Endometrial microvascular endothelial cells (primary cell): ENCODE measurements around the gene AFF1. TPM values are rescaled to one million over a fixed set of nuclear protein-coding genes. Genes with fewer than 3 reads are reported as not detected.

Experiments
- in situ Hi-C: cut with HindIII; loops from 2 replicates; pipeline ENCODE4 v1.10.0; 2017; ENCODE audit warnings: low sequenced_read_pairs, low pct_unique_long_range_greater_than_20kb; ENCODE audit errors: inconsistent ontology term
- total RNA-seq: library from RNA; depleted of rRNA; stranded (reverse); fragments of >200 nt; gene quantifications from one replicate; pipeline ENCODE4 v1.2.3, GENCODE V29; 2015; ENCODE audit errors: inconsistent ontology term

AFF1 gene
- total RNA-seq, 1 donor from 2014 or later, result 40.8 TPM

DNA sequence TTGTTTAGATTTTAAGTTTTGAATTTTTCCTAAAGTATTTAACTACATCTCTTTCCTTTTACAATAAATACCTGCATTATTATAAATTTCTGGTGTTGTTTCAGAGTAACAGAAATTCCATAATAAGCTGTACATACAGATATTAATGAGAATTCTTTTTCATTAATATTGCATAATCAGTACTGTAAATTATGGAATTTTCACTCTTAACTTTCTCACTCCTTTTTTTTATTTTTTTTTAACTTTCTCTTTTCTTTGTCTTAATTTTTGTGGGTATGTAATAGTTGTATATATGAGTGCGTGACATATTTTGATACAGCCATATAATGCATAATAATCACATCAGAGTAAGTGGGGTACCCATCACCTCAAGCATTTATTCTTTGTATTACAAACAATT lies 175.1 kb downstream of the AFF1 start:
- in situ Hi-C loops, result loop anchor here (25.0 kb wide), 1 partner anchor 198 kb away; no protein-coding TSS in a partner anchor

DNA sequence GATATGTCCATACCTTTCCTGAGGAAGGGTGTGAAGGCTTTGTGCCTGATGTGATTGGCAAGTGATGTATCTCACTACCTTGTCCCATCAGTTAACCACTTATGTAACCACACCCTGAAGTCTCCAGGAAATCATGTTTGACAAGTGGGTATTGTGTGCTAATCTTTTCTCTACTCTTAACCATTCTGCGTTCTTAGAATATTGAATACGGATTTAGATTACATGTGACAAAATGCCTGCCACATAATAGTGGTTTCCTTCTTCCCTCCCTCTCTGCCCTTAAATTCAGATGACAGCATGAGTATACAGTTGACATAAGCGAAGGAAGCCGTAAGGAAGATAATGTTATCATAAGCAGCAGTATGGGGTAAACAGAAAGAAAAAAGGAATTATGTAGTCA lies 177.3 kb downstream of the AFF1 start:
- in situ Hi-C loops, result loop anchor here (25.0 kb wide), 1 partner anchor 200 kb away; no protein-coding TSS in a partner anchor

DNA sequence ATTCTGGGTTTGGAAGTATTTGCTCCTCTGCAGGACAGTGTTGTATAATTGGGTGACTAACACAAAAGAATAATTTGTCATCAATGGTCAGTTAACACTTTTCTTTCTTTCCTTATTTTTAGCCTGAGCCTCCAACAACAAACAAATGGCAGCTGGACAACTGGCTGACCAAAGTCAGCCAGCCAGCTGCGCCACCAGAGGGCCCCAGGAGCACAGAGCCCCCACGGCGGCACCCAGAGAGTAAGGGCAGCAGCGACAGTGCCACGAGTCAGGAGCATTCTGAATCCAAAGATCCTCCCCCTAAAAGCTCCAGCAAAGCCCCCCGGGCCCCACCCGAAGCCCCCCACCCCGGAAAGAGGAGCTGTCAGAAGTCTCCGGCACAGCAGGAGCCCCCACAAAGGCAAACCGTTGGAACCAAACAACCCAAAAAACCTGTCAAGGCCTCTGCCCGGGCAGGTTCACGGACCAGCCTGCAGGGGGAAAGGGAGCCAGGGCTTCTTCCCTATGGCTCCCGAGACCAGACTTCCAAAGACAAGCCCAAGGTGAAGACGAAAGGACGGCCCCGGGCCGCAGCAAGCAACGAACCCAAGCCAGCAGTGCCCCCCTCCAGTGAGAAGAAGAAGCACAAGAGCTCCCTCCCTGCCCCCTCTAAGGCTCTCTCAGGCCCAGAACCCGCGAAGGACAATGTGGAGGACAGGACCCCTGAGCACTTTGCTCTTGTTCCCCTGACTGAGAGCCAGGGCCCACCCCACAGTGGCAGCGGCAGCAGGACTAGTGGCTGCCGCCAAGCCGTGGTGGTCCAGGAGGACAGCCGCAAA lies 179.6 kb downstream of the AFF1 start:
- in situ Hi-C loops, result loop anchor here (25.0 kb wide), 1 partner anchor 202 kb away; no protein-coding TSS in a partner anchor

DNA sequence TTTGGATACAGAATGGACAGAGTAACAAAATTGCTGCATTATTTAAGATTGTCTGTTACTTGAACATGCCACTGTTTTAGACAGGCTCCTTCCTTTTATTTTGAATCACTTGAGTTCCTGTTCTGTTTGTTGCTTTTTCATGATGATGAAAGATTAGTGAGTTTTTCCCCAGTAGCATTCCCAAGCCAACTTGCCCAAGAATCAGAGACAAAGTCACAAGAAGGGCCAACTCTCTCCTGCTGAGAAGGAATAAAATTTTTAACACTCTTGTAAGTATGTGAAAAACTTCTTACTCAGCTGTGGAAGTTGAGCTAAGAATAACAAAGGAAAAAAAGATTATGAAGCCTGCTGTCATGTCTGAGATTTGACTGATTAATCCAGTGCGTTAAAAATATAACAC lies 181.4 kb downstream of the AFF1 start:
- in situ Hi-C loops, result loop anchor here (25.0 kb wide), 1 partner anchor 204 kb away; no protein-coding TSS in a partner anchor

DNA sequence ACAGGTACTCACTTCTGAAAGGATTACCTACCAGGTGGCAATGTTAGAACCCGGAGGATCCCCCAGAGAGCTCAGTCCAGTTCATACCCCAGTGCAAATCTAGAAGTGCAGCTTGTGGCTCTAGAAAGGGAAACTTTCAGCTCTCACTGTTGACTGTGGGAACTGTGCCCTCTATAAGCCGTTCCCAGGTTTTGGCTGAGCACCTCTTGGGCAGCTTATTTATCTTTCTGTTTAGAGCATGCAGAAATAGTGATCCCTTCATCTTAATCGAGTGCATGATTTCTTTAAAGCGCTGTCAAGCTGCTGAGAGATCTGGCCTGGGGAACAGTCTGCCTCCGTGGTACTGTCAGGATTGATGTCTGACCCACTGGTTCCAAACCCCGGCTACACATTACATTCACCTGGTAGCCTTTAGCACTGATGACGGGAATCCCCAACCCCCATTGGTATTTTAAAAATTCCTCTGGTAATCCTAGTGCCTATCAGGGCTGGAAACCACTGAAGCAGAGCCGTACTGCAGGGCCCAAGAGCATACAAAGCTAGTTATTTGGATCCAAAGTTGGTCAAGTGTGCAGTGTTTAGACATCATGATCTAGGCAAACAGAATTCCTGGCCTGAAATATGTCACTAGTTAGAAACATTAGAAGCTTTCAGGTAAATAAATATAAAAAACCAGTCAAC lies 182.4 kb downstream of the AFF1 start:
- in situ Hi-C loops, result loop anchor here (25.0 kb wide), 1 partner anchor 205 kb away; no protein-coding TSS in a partner anchor

DNA sequence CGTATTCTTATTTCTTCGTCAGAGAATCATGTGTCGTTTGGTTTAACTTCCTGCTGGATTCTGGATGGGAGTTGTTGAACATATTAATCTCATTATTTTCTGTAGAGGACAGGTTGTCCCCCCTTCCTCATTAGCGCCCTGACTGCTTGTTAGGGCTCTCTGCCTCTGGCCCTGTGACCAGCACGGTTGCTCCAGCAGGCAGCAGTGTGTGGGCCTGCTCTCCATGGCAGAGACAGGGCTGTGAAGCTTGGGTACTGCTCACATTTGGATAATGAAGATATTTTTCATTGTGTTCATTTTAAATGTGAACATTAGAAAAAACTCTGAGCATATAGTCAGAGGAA lies 182.9 kb downstream of the AFF1 start:
- in situ Hi-C loops, result loop anchor here (25.0 kb wide), 1 partner anchor 205 kb away; no protein-coding TSS in a partner anchor

DNA sequence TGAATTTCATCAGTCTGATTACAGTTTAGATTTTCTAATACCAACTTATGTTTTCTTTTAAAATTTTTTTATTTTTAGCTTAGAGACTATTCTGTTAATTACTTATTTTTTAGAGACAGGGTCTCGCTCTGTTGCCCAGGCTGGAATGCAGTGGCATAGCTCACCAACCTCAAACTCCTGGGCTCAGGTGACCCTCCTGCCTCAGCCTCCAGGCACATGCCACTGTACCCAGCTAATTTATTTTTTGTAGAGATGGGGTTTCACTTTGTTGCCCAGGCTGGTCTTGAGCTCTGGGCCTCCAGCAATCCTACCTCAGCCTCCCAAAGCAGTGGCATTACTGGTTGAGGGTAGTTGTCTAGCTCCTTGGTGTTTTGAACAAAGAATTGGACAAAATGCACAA lies 183.6 kb downstream of the AFF1 start:
- in situ Hi-C loops, result loop anchor here (25.0 kb wide), 1 partner anchor 206 kb away; no protein-coding TSS in a partner anchor

DNA sequence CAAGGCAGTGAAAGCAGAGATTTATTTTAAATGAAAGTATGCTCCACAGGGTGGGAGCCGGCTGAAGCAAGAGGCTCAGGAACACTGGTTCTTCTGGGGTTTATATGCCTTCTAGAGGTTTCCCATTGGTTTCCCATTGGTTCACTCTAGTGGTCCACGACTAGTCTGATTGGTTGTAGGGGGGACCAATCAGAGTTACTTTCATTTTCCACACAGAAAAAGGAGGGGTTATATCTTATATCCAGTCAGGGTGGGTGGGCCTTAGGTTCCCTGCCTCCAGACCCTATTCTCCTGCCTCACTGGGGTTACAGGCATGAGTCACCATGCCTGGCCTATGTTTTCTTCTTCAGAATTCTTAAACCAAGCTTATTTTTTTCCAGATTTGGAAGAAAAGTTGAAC lies 184.0 kb downstream of the AFF1 start:
- in situ Hi-C loops, result loop anchor here (25.0 kb wide), 1 partner anchor 207 kb away; no protein-coding TSS in a partner anchor

DNA sequence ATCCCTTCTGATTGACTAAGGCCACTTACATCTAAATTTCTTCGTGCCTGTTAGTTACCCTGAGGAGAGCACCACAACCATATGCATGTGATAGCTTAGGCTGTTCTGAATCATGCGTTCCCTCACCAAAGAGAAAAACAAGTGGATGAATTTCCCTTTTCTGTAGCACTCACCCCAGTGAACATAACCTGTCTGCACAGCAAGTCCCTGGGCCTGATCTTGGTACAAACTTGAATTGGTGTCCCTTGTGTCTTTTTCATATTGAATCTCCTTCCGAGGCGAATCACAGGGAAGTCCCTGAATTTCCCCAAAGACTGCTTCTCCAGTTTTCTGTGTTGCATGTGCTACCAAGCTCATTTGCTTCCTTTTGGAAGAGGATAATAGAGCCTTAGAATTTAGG lies 185.2 kb downstream of the AFF1 start:
- in situ Hi-C loops, result loop anchor here (25.0 kb wide), 1 partner anchor 208 kb away; no protein-coding TSS in a partner anchor

DNA sequence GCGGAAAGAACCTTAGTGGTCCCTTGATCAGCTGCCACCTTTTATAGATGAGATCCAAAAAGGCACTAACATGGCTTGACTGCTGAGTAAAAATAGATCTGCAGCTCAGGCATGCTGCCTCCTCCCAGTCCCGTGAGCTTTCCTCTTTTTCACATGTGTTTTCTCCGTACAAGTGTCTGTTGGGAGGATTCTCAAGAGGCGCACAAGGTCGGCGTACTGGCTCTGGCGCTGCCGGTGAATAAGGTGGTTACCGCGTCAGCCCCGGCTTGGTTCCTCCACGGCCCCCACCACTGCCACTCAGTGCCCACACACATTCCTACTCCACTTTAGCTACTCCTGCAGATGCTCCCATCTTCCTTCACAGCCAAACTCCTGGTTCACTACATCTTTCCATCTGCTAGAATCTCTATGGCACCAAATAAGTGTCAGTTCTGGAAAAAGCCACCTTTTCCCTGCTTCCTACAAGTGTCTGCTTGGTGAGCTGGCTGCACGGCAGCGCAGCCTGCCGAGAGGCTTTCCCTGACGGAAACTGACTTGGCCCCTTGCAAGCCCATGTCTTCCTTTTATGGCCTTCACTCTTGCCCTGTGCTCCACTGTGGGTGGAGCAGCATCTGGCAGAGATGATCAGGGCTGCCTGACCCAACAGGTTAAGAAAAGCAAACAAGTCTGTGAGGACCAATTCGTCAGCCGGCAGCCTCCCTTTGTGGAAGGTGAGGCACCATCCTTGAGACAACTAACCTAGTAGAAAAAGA lies 185.8 kb downstream of the AFF1 start:
- in situ Hi-C loops, result loop anchor here (25.0 kb wide), 1 partner anchor 208 kb away; no protein-coding TSS in a partner anchor

DNA sequence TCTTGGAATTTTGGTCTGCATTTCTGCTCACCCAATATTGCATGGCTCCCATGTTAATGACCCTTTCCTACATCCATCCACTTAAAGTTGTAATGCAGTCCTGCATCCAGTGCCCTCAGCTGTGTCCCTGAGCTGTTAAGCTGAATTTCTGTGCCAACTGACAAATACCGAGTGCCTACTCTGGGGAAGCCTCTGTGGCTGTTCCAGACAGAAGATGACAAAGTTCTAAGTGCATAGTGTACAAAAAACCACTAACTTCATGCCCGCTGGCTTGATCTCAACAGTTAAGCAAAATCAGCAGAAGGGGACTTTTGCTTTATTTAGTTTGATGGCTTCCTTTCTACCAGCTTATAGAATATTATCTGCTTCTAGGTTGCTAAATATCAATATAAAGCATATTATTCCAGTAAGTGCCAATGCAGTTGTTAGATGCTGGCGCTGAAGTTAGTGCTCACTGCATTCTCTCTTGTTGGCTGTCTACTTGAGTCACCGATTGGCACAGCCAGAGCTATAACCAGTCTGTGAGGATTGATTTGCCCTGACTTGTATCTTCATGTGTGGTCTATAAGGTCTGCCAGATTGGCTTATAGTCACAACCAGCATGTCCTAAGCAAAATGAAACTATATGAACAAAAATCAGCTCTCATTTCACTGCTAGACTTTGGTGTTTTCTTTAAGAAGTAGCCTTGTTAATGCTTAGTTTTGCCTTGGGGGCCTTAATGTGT lies 186.7 kb downstream of the AFF1 start:
- in situ Hi-C loops, result loop anchor here (25.0 kb wide), 1 partner anchor 209 kb away; no protein-coding TSS in a partner anchor

DNA sequence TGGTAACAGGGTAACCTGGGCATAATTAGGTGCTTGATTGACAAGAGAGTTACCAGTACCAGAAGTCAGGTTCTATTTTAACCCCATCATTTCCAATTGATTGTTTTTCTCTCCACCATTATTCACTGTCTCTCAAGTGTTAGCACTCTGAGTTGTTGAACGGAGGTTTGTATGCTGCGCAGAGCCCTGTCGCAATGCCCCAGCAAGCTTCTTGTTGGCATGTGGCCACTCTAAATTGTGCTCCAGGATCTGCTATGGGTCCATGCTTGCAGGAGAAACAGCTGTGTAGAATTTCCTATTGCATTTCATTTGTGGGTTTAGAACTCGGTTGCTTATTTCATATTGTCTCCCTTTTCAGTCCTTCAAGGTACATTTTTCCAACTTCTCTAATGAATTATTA lies 187.4 kb downstream of the AFF1 start:
- in situ Hi-C loops, result loop anchor here (25.0 kb wide), 1 partner anchor 210 kb away; no protein-coding TSS in a partner anchor

DNA sequence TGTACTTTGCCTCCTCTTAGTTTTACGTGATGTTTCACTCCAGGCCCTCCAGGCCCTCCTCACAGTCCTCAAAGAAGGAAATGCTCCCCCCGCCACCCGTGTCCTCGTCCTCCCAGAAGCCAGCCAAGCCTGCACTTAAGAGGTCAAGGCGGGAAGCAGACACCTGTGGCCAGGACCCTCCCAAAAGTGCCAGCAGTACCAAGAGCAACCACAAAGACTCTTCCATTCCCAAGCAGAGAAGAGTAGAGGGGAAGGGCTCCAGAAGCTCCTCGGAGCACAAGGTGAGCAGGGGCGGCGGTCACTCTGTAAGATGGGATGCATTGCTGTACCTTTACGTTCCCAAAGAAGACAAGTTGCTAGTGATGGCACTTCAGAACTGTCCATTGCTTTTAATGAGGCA lies 191.2 kb downstream of the AFF1 start:
- in situ Hi-C loops, result no loop called here

DNA sequence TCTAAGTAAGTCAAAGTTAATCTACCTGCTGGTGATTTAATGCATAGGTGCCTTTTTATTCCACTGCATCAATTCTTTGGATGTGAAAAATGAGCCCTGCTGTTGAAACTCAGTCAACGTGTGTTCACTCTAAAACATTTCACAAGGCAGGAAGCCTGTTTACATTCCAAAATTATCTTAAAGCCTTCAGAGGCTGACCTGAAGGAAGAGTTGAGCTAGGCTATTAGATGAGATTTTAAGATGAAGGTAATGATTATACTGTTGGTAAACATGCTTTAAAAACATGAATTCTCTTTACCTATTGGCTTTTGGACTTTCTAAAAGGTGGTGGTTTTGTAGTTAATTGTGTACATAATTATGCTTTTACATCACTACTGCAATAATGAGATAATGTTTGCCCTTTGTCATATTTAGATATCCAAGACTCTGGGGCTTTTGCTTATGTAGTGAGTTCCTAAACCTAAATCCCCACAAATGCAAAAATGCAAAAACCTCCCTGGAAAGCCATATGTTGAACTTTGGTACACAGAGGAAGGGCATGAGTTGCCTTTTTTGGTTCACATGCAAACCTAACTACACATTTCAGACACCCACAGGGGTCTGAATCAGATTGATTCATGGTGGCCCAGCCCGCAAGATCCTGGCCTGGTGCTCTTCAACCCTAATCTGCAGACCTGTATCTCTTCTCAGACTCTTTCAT lies 193.3 kb downstream of the AFF1 start:
- in situ Hi-C loops, result no loop called here

DNA sequence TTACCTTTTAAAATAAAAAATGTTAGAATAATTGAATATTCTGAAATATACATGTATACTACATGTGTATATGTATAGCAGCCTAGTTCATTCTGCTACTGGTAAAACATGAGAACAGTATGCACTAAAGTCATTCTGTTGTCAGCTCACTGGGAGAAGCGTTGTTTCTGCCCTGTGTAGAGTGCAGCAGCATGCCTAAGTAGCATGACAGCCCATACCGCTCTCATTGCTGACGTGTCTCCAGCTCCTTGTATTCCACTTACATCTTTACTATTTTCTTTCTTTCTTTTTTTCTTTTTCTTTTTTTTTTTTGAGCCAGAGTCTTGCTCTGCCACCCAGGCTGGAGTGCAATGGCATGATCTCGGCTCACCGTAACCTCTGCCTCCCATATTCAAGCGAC lies 194.9 kb downstream of the AFF1 start:
- in situ Hi-C loops, result no loop called here

DNA sequence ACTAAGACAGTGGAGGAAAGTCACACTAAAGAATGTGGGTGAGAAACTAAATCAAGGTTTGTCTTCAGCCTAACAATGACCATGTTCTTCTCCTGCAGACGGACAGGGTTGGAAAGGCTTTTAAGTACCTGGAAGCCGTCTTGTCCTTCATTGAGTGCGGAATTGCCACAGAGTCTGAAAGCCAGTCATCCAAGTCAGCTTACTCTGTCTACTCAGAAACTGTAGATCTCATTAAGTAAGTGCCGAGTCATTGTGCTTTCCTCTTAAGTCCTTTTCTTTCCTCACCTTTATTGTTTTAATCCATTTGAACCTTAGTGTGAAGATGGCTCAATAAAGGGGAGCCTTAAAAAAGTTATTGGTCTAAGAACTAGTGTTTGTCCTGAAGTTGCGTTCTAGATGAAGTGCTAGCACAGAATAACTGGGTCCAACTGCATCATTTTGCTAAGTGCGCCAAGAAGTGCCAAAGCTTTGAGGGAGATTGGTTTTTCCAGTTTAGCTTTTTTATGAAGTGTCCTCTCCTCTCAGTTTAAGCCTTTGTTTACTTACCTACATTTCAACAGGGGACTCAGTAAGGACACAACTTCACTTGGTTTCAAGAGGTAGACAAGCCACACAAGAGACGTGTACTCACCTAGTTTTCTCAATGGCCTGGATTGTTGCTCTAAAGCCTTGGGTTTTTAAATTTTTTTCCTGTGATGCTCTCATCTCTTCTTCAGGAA lies 196.3 kb downstream of the AFF1 start:
- in situ Hi-C loops, result no loop called here

DNA sequence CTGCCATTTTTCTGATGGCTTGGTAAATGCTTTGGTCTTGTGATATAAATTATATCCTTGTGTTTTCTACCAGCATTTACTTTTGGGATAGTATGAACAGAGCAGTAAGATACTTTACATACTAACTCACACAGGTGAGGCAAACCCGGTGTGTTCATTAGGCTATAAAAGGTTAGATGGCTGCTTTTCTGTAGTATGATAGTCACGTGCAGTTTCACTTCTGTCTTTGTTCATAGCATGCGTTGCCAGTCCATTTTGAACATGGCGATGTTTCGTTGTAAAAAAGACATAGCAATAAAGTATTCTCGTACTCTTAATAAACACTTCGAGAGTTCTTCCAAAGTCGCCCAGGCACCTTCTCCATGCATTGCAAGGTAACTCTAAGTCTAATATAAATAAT lies 197.2 kb downstream of the AFF1 start:
- in situ Hi-C loops, result no loop called here
